Activated B cell treated with CpG ODN at 0.5 μM for 24 hours (primary cell): ENCODE results near the gene SNRNP70. TPM values are rescaled to one million over a fixed set of nuclear protein-coding genes. Genes with fewer than 3 reads are reported as not detected.

Experiments used
- ATAC-seq: fragments of 200-7000 bp; cut with Tn5 transposase; one replicate; pipeline ENCODE4 v1.10.0; 2021; ENCODE audit warnings: low read depth, mild to moderate bottlenecking, moderate library complexity
- CTCF ChIA-PET: fragments of 350-600 bp; sonication (Branson Sonifier 250); formaldehyde crosslinking; loops from one replicate; lab custom pipeline; 2021; ENCODE audit warnings: antibody characterized with exemption; lab: Charles Lee
- POLR2A ChIA-PET: fragments of 350-600 bp; sonication (Branson Sonifier 250); formaldehyde crosslinking; loops from one replicate; lab custom pipeline; 2021; ENCODE audit warnings: antibody characterized with exemption; lab: Charles Lee
- DNase-seq: peaks from one replicate; pipeline ENCODE4 v3.0.0; 2022
- H3K27ac Mint-ChIP-seq: one replicate; pipeline ENCODE4 v1.8.0; 2020; ENCODE audit warnings: mixed read lengths
- H3K27me3 Mint-ChIP-seq: one replicate; pipeline ENCODE4 v1.8.0; 2021; ENCODE audit warnings: mixed read lengths
- H3K36me3 Mint-ChIP-seq: one replicate; pipeline ENCODE4 v1.8.0; 2021; ENCODE audit warnings: low read depth, mixed read lengths
- H3K4me1 Mint-ChIP-seq: one replicate; pipeline ENCODE4 v1.8.0; 2021; ENCODE audit warnings: mixed read lengths
- H3K4me3 Mint-ChIP-seq: one replicate; pipeline ENCODE4 v1.8.0; 2020; ENCODE audit warnings: mild to moderate bottlenecking, mixed read lengths
- H3K9me3 Mint-ChIP-seq: one replicate; pipeline ENCODE4 v1.8.0; 2020; ENCODE audit warnings: mixed read lengths
- intact Hi-C: fragments of 100-400 bp; cut with micrococcal nuclease; formaldehyde crosslinking; loops from one replicate; pipeline ENCODE4 v1.15.1; 2024
- total RNA-seq: library from RNA; stranded (reverse); gene quantifications from 2 replicates; pipeline ENCODE4 v1.2.3, GENCODE V29; 2022
- TF ChIP-seq, protein P1 (sequence below): fragments of 200-600 bp; IDR thresholded peaks from one replicate; pipeline ENCODE4 v1.8.0; 2022; ENCODE audit warnings: antibody characterized with exemption, mild to moderate bottlenecking

SNRNP70 gene
- total RNA-seq, 1 donor from 2014 or later: 298 TPM

DNA sequence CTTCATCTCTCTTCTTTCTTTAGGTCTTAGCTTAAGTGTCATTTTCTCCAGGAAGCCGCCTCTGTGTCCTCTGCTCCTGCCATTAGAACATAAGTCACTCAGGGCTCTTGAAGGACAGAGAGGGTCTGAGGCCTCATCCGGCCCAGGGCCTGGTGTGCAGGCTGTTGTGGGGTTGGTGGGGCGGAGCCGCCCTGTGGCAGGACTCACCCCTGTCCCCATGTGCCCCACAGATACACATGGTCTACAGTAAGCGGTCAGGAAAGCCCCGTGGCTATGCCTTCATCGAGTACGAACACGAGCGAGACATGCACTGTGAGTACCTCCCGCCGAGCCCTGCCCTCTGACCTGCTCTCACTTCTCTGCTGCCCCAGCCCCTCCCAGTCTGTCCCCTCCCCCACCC is 15.9 kb downstream of the SNRNP70 start:
- ChIA-PET CTCF (interaction anchor here (2.0 kb wide), 1 partner anchor 98 kb away, joined by 5 read pairs; no protein-coding TSS in a partner anchor), POLR2A (no interaction called here)
- H3K4me3 Mint-ChIP-seq: no peak overlapping the region
- H3K36me3 Mint-ChIP-seq: peaks cover 87% of the 10 kb centered on the region
- ATAC-seq: no peak
- H3K27me3 Mint-ChIP-seq: no peaks in the 10 kb centered on the region
- no peaks in the 10 kb centered on the region for H3K9me3 Mint-ChIP-seq
- no peak for DNase-seq
- peaks cover 12% of the 10 kb centered on the region for H3K4me1 Mint-ChIP-seq
- TF ChIP-seq, protein P1, sequence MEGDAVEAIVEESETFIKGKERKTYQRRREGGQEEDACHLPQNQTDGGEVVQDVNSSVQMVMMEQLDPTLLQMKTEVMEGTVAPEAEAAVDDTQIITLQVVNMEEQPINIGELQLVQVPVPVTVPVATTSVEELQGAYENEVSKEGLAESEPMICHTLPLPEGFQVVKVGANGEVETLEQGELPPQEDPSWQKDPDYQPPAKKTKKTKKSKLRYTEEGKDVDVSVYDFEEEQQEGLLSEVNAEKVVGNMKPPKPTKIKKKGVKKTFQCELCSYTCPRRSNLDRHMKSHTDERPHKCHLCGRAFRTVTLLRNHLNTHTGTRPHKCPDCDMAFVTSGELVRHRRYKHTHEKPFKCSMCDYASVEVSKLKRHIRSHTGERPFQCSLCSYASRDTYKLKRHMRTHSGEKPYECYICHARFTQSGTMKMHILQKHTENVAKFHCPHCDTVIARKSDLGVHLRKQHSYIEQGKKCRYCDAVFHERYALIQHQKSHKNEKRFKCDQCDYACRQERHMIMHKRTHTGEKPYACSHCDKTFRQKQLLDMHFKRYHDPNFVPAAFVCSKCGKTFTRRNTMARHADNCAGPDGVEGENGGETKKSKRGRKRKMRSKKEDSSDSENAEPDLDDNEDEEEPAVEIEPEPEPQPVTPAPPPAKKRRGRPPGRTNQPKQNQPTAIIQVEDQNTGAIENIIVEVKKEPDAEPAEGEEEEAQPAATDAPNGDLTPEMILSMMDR: no peak
- no peak overlapping the region for H3K27ac Mint-ChIP-seq
- intact Hi-C loops: no loop called here

DNA sequence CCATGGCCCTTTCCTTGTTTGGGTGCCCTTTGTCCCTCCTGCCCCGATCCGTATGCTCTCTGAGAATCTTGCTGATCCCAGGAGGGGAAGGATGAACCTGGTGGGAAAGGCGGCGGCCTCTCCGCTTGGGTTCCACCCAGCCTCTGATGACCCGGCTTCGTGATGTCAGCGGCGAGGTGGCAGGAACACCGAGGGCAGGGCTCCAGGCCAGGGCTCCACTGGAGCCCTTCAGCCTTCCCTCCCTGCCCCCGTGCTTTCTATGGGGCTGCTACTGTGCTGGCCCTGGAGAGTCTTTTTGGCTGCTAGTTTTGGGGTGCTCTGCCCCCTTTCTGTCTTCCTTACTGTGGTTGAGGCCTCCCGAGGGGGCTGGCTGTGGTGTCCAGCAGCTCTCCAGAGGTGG is 17.1 kb downstream of the SNRNP70 start:
- DNase-seq: no peak
- POLR2A ChIA-PET: no interaction called here
- H3K4me1 Mint-ChIP-seq: peaks cover 12% of the 10 kb centered on the region
- no peak overlapping the region for H3K27ac Mint-ChIP-seq
- TF ChIP-seq, protein P1: no peak
- H3K36me3 Mint-ChIP-seq: peaks cover 88% of the 10 kb centered on the region
- intact Hi-C loops: no loop called here
- ATAC-seq: no peak
- no peaks in the 10 kb centered on the region for H3K27me3 Mint-ChIP-seq
- no peaks in the 10 kb centered on the region for H3K9me3 Mint-ChIP-seq
- CTCF ChIA-PET: no interaction called here
- no peak overlapping the region for H3K4me3 Mint-ChIP-seq

DNA sequence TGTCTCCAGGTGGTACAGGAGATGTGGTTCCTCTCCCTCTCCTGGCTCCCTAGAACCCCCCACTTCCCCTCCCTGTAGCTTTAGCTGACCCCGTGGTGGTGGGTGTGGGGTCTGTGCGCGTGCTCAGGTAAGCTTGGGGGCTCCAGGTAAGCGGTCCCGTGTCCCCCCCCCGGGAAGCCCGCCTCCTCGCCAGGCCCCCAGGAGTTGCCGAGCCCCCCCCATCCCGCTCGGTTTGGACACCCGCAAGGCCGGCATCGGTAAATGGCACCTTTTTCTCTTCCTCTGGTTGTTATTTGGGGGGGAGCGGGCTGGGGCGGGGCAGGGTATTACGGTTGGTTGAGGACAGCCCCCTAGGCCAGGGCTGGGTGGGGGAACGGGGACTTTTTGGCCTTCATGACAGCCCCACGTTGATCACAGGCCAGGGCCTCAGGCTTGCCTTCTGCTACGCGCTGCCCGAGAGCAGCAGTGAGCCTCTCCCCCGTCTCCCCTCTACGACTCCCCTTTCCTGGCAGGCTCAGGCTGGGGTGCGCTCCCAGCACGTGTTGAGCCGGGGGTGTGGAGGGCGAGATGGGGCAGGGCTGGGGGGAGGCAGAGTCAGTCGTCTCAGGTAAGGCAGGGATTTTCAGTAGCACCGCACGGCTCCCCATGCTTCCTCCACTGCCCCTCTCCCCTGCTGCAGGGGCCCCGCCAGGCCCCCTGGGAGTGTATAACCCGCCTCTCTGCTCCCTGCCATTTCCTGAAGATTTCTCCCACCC is 18.3 kb downstream of the SNRNP70 start:
- no peaks in the 10 kb centered on the region for H3K9me3 Mint-ChIP-seq
- H3K27me3 Mint-ChIP-seq: no peaks in the 10 kb centered on the region
- POLR2A ChIA-PET: no interaction called here
- DNase-seq: no peak
- peaks cover 85% of the 10 kb centered on the region for H3K36me3 Mint-ChIP-seq
- CTCF ChIA-PET: interaction anchor here (1.0 kb wide), 1 partner anchor 12 kb away, joined by 3 read pairs; no protein-coding TSS in a partner anchor
- ATAC-seq: no peak
- TF ChIP-seq, protein P1: no peak
- peaks cover 9% of the 10 kb centered on the region for H3K4me1 Mint-ChIP-seq
- H3K27ac Mint-ChIP-seq: no peak overlapping the region
- intact Hi-C loops: no loop called here
- no peak overlapping the region for H3K4me3 Mint-ChIP-seq

DNA sequence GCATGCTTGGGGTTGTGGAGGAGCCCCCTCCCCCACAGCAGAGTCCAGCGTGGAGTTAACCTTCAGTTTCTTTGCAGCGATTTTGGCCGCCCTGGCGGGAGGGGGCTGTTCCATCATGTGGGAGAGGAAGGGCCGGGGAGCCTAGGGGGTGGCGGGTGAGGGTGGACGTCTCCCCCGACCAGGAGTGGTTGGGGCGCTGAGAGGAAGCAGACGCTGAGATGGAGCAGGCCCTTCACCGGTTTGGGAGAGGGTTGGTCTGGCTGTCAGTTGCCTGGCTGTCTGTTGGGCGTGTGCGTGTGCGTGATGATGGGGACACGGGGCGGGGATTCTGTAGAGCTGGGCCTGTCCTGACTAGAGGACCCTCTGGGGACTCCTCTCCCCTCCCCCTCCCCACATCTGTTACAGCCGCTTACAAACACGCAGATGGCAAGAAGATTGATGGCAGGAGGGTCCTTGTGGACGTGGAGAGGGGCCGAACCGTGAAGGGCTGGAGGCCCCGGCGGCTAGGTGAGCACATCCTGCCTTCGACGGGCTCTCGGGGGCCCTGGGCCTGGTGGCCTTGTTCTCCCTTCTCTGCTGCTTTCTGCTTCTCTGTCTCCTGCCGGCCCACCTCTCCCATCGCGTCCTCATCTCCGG is 19.1 kb downstream of the SNRNP70 start:
- H3K36me3 Mint-ChIP-seq: peaks cover 85% of the 10 kb centered on the region

More for the DNA sequence above, 19.1 kb downstream of the SNRNP70 start:
- H3K4me3 Mint-ChIP-seq: no peak overlapping the region
- DNase-seq: no peak
- peaks cover 9% of the 10 kb centered on the region for H3K4me1 Mint-ChIP-seq
- no peaks in the 10 kb centered on the region for H3K27me3 Mint-ChIP-seq
- intact Hi-C loops: no loop called here
- CTCF ChIA-PET: interaction anchor here (1.0 kb wide), 1 partner anchor 48 kb away, joined by 3 read pairs; no protein-coding TSS in a partner anchor
- TF ChIP-seq, protein P1: no peak
- H3K9me3 Mint-ChIP-seq: no peaks in the 10 kb centered on the region
- peak overlapping the region; percentile 56 for H3K27ac Mint-ChIP-seq
- POLR2A ChIA-PET: interaction anchor here (1.3 kb wide), 1 partner anchor 96 kb away, joined by 3 read pairs; no protein-coding TSS in a partner anchor
- ATAC-seq: no peak
